Liver (tissue), 9 donors: ENCODE data around the gene RBFOX1. TPM values are rescaled to one million over a fixed set of nuclear protein-coding genes. Genes with fewer than 3 reads are reported as not detected.

ENCODE experiments used
- DNase-seq: peaks from one replicate; pipeline ENCODE4 v3.0.0-alpha.2; 2017; ENCODE audit warnings: low spot score
- H3K27ac ChIP-seq, 2 donors: one replicate each; pipeline ENCODE4 v1.7.0; 2013; ENCODE audit warnings: inconsistent platforms in 2 of 2, low read length in 2 of 2, control low read depth in 1 of 2, low read depth in 1 of 2, mild to moderate bottlenecking in 1 of 2
- H3K27me3 ChIP-seq, 4 donors: one replicate each; pipeline versions ENCODE4 v1.6.1 to v1.7.0; 2013; ENCODE audit warnings: low read length in 3 of 4, inconsistent platforms in 1 of 4, mild to moderate bottlenecking in 1 of 4, moderate library complexity in 1 of 4; ENCODE audit not compliant: control insufficient read depth in 4 of 4, insufficient read depth in 4 of 4
- H3K36me3 ChIP-seq, 4 donors: one replicate each; pipeline versions ENCODE4 v1.6.1 to v1.7.0; 2013; ENCODE audit warnings: low read length in 3 of 4, mild to moderate bottlenecking in 3 of 4, low read depth in 1 of 4, moderate library complexity in 1 of 4; ENCODE audit not compliant: control insufficient read depth in 4 of 4, insufficient read depth in 3 of 4
- H3K4me1 ChIP-seq, 4 donors: one replicate each; pipeline versions ENCODE4 v1.6.1 to v1.7.0; 2013; ENCODE audit warnings: low read length in 3 of 4, mild to moderate bottlenecking in 3 of 4, moderate library complexity in 1 of 4; ENCODE audit not compliant: control insufficient read depth in 4 of 4, insufficient read depth in 4 of 4
- H3K4me3 ChIP-seq, 3 donors: one replicate each; pipeline versions ENCODE4 v1.6.1 to v1.7.0; 2013; ENCODE audit warnings: low read length in 3 of 3, control low read depth in 1 of 3, low read depth in 1 of 3, mild to moderate bottlenecking in 1 of 3
- H3K9ac ChIP-seq, 2 donors: one replicate each; pipeline ENCODE4 v1.7.0; 2013; ENCODE audit warnings: low read length in 2 of 2, mild to moderate bottlenecking in 2 of 2, moderate library complexity in 2 of 2, control low read depth in 1 of 2, low read depth in 1 of 2
- H3K9me3 ChIP-seq, 4 donors: one replicate each; pipeline versions ENCODE4 v1.6.1 to v1.7.0; 2013; ENCODE audit warnings: low read length in 3 of 4; ENCODE audit not compliant: control insufficient read depth in 4 of 4
- ATF3 ChIP-seq: IDR thresholded peaks from 2 replicates; pipeline ENCODE4 v1.6.1; 2016; ENCODE audit warnings: antibody characterized with exemption
- CTCF ChIP-seq: fragments of 150-350 bp; IDR thresholded peaks from 2 replicates; pipeline ENCODE4 v1.5.1; 2017; ENCODE audit warnings: improper control_type of control experiment, low read depth, low read length; ENCODE audit not compliant: missing input control
- GABPA ChIP-seq, 2 donors: IDR thresholded peaks in 1 of 2; conservative IDR thresholded peaks in 1 of 2; 2 replicates each; pipeline ENCODE4 v1.6.1; 2016; ENCODE audit warnings: antibody characterized with exemption in 2 of 2, mild to moderate bottlenecking in 1 of 2, moderate library complexity in 1 of 2
- HNF4G ChIP-seq: IDR thresholded peaks from 2 replicates; pipeline ENCODE4 v1.6.1; 2016; ENCODE audit warnings: antibody characterized with exemption
- MAX ChIP-seq: IDR thresholded peaks from 2 replicates; pipeline ENCODE4 v1.6.1; 2016; ENCODE audit warnings: antibody characterized with exemption
- NR2F2 ChIP-seq: IDR thresholded peaks from 2 replicates; pipeline ENCODE4 v1.6.1; 2016; ENCODE audit warnings: antibody characterized with exemption
- RAD21 ChIP-seq, 2 donors: IDR thresholded peaks; 2 replicates each; pipeline ENCODE4 v1.6.1; 2016; ENCODE audit warnings: antibody characterized with exemption in 2 of 2, mild to moderate bottlenecking in 2 of 2
- RXRA ChIP-seq, 2 donors: IDR thresholded peaks; 2 replicates each; pipeline ENCODE4 v1.6.1; 2017 to 2018; ENCODE audit warnings: antibody characterized with exemption in 2 of 2, mild to moderate bottlenecking in 1 of 2
- SP1 ChIP-seq: IDR thresholded peaks from 2 replicates; pipeline ENCODE4 v1.6.1; 2018; ENCODE audit warnings: antibody characterized with exemption, mild to moderate bottlenecking
- YY1 ChIP-seq: IDR thresholded peaks from 2 replicates; pipeline ENCODE4 v1.6.1; 2016; ENCODE audit warnings: antibody characterized with exemption, mild to moderate bottlenecking
- ZBTB33 ChIP-seq: IDR thresholded peaks from 2 replicates; pipeline ENCODE4 v1.6.1; 2016; ENCODE audit warnings: antibody characterized with exemption
- WGBS: extraction: QIAGEN DNeasy Blood & Tissue Kit; methylation state at CpG from one replicate; pipeline ENCODE4 v1.1.7; 2013; 5-methylcytosine and 5-hydroxymethylcytosine counted together
- polyA plus RNA-seq, 2 donors: library from polyadenylated mRNA; stranded (reverse) in 1 of 2; unstranded in 1 of 2; fragments of 200-250 nt in 1 of 2; fragments of >200 nt in 1 of 2; fragmentation: Nextera tagmentation in 1 of 2; extraction: Ambion mirVana in 1 of 2; gene quantifications; one replicate each; pipeline versions ENCODE4 v1.2.1 to v1.2.3, GENCODE V29; 2013 to 2015
- total RNA-seq, 2 donors: library from RNA; depleted of rRNA; stranded (reverse); fragments of >200 nt; gene quantifications; one replicate each; pipeline ENCODE4 v1.2.3, GENCODE V29; 2014
- donor health status: healthy.
- donor health status: healthy.
- donor health status: healthy.
- donor health status: healthy.
- donor health status: healthy.

RBFOX1 gene
- total and polyA plus RNA-seq, 4 donors, result not detected

- H3K27ac ChIP-seq, result no peak overlapping the region
- no peaks in the 10 kb centered on the region for H3K4me1 ChIP-seq
- TF ChIP-seq YY1 (no peak), RXRA (IDR thresholded peaks at IDR 0.05) (no peak), NR2F2 (no peak), ATF3 (no peak)
- no peak overlapping the region for H3K4me3 ChIP-seq
- H3K9ac ChIP-seq, result no peak overlapping the region
- 71% methylated on average over 4 of the region's 4 CpGs for WGBS
- H3K36me3 ChIP-seq, result no peaks in the 10 kb centered on the region
- no peaks in the 10 kb centered on the region for H3K9me3 ChIP-seq
- no peak for DNase-seq
- peaks cover 0 to 4% (median 0%) of the 10 kb centered on the region in 4 donors for H3K27me3 ChIP-seq
Observed at GRCh38 chr16:7590934-7591333, 258.3 kb downstream of the RBFOX1 start.

- 85% methylated on average over 11 of the region's 11 CpGs for WGBS
Observed at GRCh38 chr16:7596308-7596707, 263.7 kb downstream of the RBFOX1 start.

More at GRCh38 chr16:7596308-7596707, 263.7 kb downstream of the RBFOX1 start:
- no peak for DNase-seq
- Histone ChIP-seq H3K4me3 (no peak overlapping the region), H3K9ac (no peak overlapping the region), H3K9me3 (no peaks in the 10 kb centered on the region), H3K27ac (no peak overlapping the region), H3K36me3 (no peaks in the 10 kb centered on the region), H3K4me1 (no peaks in the 10 kb centered on the region), H3K27me3 (no peaks in the 10 kb centered on the region)
- TF ChIP-seq CTCF (no peak), RAD21 (IDR thresholded peaks at IDR 0.05) (no peak), ZBTB33 (no peak), HNF4G (no peak), SP1 (no peak), YY1 (no peak), GABPA (IDR thresholded peaks at IDR 0.05 in 1 of 2, conservative IDR thresholded peaks at IDR 0.05 in 1 of 2) (no peak), NR2F2 (no peak), MAX (no peak)
